Activated T-helper 1 cell treated with anti-CD3 and anti-CD28 coated beads, Interleukin-12 subunit alpha, Interleukin-12 subunit beta, Interleukin-2, Interleukin-4 antibody, amounts not matched to agents 30 ng/mL and 10 ng/mL and 1 ng/mL, durations not matched to agents 14 hours and 24 hours and 36 hours (primary cell): ENCODE data around the gene KAZN. TPM values are rescaled to one million over a fixed set of nuclear protein-coding genes. Genes with fewer than 3 reads are reported as not detected.

ENCODE experiments used
- DNase-seq: peaks from one replicate; pipeline ENCODE4 v3.0.0; 2021; ENCODE audit warnings: low spot score
- H3K27ac Mint-ChIP-seq: one replicate; pipeline ENCODE4 v1.8.0; 2021; ENCODE audit warnings: mild to moderate bottlenecking, mixed read lengths
- H3K27me3 Mint-ChIP-seq: one replicate; pipeline ENCODE4 v1.8.0; 2022; ENCODE audit warnings: mild to moderate bottlenecking, moderate library complexity, mixed read lengths; ENCODE audit not compliant: insufficient read depth
- H3K36me3 Mint-ChIP-seq: one replicate; pipeline ENCODE4 v1.8.0; 2021; ENCODE audit warnings: low read depth, mixed read lengths
- H3K4me1 Mint-ChIP-seq: one replicate; pipeline ENCODE4 v1.8.0; 2021; ENCODE audit warnings: low read depth, mixed read lengths
- H3K4me3 Mint-ChIP-seq: one replicate; pipeline ENCODE4 v1.8.0; 2021; ENCODE audit warnings: mild to moderate bottlenecking, moderate library complexity, mixed read lengths
- H3K9me3 Mint-ChIP-seq: one replicate; pipeline ENCODE4 v1.8.0; 2021; ENCODE audit warnings: mixed read lengths
- intact Hi-C: fragments of 100-400 bp; cut with micrococcal nuclease; formaldehyde crosslinking; loops from one replicate; pipeline ENCODE4 v1.15.1; 2024
- total RNA-seq: library from RNA; stranded (reverse); gene quantifications from 2 replicates; pipeline ENCODE4 v1.2.3, GENCODE V29; 2022

Gene KAZN
- total RNA-seq, 1 donor from 2014 or later, result 0.54 TPM

- intact Hi-C loops, result no loop called here
- Mint-ChIP-seq H3K9me3 (no peaks in the 10 kb centered on the region), H3K27ac (no peak overlapping the region), H3K4me1 (no peaks in the 10 kb centered on the region), H3K4me3 (no peak overlapping the region), H3K27me3 (no peaks in the 10 kb centered on the region), H3K36me3 (no peaks in the 10 kb centered on the region)
- no peak for DNase-seq
Measured at GRCh38 chr1:14788080-14788479, 189.6 kb downstream of the KAZN start.

GRCh38 chr1:14790982-14791381 is 192.5 kb downstream of the KAZN start:
- Mint-ChIP-seq H3K27ac (no peak overlapping the region), H3K4me3 (no peak overlapping the region)

GRCh38 chr1:14791654-14792053 is 193.2 kb downstream of the KAZN start:
- H3K9me3 Mint-ChIP-seq, result no peaks in the 10 kb centered on the region
- intact Hi-C loops, result no loop called here
- H3K4me3 Mint-ChIP-seq, result no peak overlapping the region
- DNase-seq, result no peak
- H3K36me3 Mint-ChIP-seq, result no peaks in the 10 kb centered on the region
- H3K27ac Mint-ChIP-seq, result no peak overlapping the region
- peaks cover 1% of the 10 kb centered on the region for H3K27me3 Mint-ChIP-seq
- no peaks in the 10 kb centered on the region for H3K4me1 Mint-ChIP-seq

More at GRCh38 chr1:14790982-14791381, 192.5 kb downstream of the KAZN start:
- Mint-ChIP-seq H3K9me3 (no peaks in the 10 kb centered on the region), H3K27me3 (peaks cover 1% of the 10 kb centered on the region), H3K36me3 (no peaks in the 10 kb centered on the region), H3K4me1 (no peaks in the 10 kb centered on the region)
- intact Hi-C loops, result no loop called here
- no peak for DNase-seq

GRCh38 chr1:14794136-14794768 is 195.8 kb downstream of the KAZN start:
- intact Hi-C loops, result no loop called here
- H3K4me3 Mint-ChIP-seq, result no peak overlapping the region
- no peaks in the 10 kb centered on the region for H3K9me3 Mint-ChIP-seq
- no peaks in the 10 kb centered on the region for H3K36me3 Mint-ChIP-seq
- H3K27ac Mint-ChIP-seq, result no peak overlapping the region
- H3K4me1 Mint-ChIP-seq, result no peaks in the 10 kb centered on the region
- peaks cover 1% of the 10 kb centered on the region for H3K27me3 Mint-ChIP-seq
- no peak for DNase-seq

- DNase-seq, result no peak
- no peak overlapping the region for H3K27ac Mint-ChIP-seq
- peaks cover 1% of the 10 kb centered on the region for H3K27me3 Mint-ChIP-seq
- intact Hi-C loops, result no loop called here
- no peak overlapping the region for H3K4me3 Mint-ChIP-seq
- no peaks in the 10 kb centered on the region for H3K36me3 Mint-ChIP-seq
- H3K9me3 Mint-ChIP-seq, result no peaks in the 10 kb centered on the region
- H3K4me1 Mint-ChIP-seq, result no peaks in the 10 kb centered on the region
Measured at GRCh38 chr1:14794906-14795305, 196.4 kb downstream of the KAZN start.

- Mint-ChIP-seq H3K9me3 (no peaks in the 10 kb centered on the region), H3K4me1 (no peaks in the 10 kb centered on the region), H3K36me3 (no peaks in the 10 kb centered on the region), H3K4me3 (no peak overlapping the region), H3K27me3 (peaks cover 1% of the 10 kb centered on the region), H3K27ac (no peak overlapping the region)
- no peak for DNase-seq
- intact Hi-C loops, result no loop called here
Measured at GRCh38 chr1:14795589-14795988, 197.1 kb downstream of the KAZN start.

- DNase-seq, result no peak
- no peak overlapping the region for H3K27ac Mint-ChIP-seq
- no peaks in the 10 kb centered on the region for H3K4me1 Mint-ChIP-seq
- intact Hi-C loops, result no loop called here
- H3K4me3 Mint-ChIP-seq, result no peak overlapping the region
- peaks cover 1% of the 10 kb centered on the region for H3K27me3 Mint-ChIP-seq
- H3K9me3 Mint-ChIP-seq, result no peaks in the 10 kb centered on the region
- no peaks in the 10 kb centered on the region for H3K36me3 Mint-ChIP-seq
Measured at GRCh38 chr1:14800014-14800413, 201.5 kb downstream of the KAZN start.

- Mint-ChIP-seq H3K27ac (no peak overlapping the region), H3K4me3 (no peak overlapping the region), H3K27me3 (no peaks in the 10 kb centered on the region), H3K4me1 (no peaks in the 10 kb centered on the region), H3K9me3 (no peaks in the 10 kb centered on the region), H3K36me3 (no peaks in the 10 kb centered on the region)
- DNase-seq, result no peak
- intact Hi-C loops, result no loop called here
Measured at GRCh38 chr1:14800500-14801076, 202.1 kb downstream of the KAZN start.

- H3K4me3 Mint-ChIP-seq, result no peak overlapping the region
- no peak for DNase-seq
- intact Hi-C loops, result no loop called here
- peaks cover 13% of the 10 kb centered on the region for H3K9me3 Mint-ChIP-seq
- H3K27me3 Mint-ChIP-seq, result no peaks in the 10 kb centered on the region
- no peaks in the 10 kb centered on the region for H3K36me3 Mint-ChIP-seq
- H3K4me1 Mint-ChIP-seq, result no peaks in the 10 kb centered on the region
- H3K27ac Mint-ChIP-seq, result no peak overlapping the region
Measured at GRCh38 chr1:14803002-14803789, 204.7 kb downstream of the KAZN start.

- Mint-ChIP-seq H3K4me3 (no peak overlapping the region), H3K4me1 (no peaks in the 10 kb centered on the region), H3K27me3 (no peaks in the 10 kb centered on the region), H3K36me3 (no peaks in the 10 kb centered on the region), H3K9me3 (peaks cover 16% of the 10 kb centered on the region), H3K27ac (no peak overlapping the region)
- intact Hi-C loops, result no loop called here
- DNase-seq, result no peak
Measured at GRCh38 chr1:14804626-14805025, 206.1 kb downstream of the KAZN start.

GRCh38 chr1:14806772-14807171 is 208.3 kb downstream of the KAZN start:
- intact Hi-C loops, result no loop called here
- Mint-ChIP-seq H3K36me3 (no peaks in the 10 kb centered on the region), H3K27me3 (no peaks in the 10 kb centered on the region), H3K9me3 (peaks cover 16% of the 10 kb centered on the region), H3K4me1 (no peaks in the 10 kb centered on the region), H3K4me3 (no peak overlapping the region), H3K27ac (no peak overlapping the region)
- no peak for DNase-seq

GRCh38 chr1:14808768-14809167 is 210.3 kb downstream of the KAZN start:
- intact Hi-C loops, result no loop called here
- no peaks in the 10 kb centered on the region for H3K27me3 Mint-ChIP-seq
- no peaks in the 10 kb centered on the region for H3K36me3 Mint-ChIP-seq
- H3K4me1 Mint-ChIP-seq, result no peaks in the 10 kb centered on the region
- H3K27ac Mint-ChIP-seq, result no peak overlapping the region
- no peak overlapping the region for H3K4me3 Mint-ChIP-seq
- peaks cover 16% of the 10 kb centered on the region for H3K9me3 Mint-ChIP-seq
- no peak for DNase-seq

GRCh38 chr1:14809191-14809981 is 210.9 kb downstream of the KAZN start:
- Mint-ChIP-seq H3K4me3 (no peak overlapping the region), H3K27ac (no peak overlapping the region), H3K4me1 (no peaks in the 10 kb centered on the region), H3K9me3 (peaks cover 16% of the 10 kb centered on the region), H3K27me3 (no peaks in the 10 kb centered on the region), H3K36me3 (no peaks in the 10 kb centered on the region)
- intact Hi-C loops, result no loop called here
- no peak for DNase-seq
